ENCODE results near the gene ATRIP.

DNA sequence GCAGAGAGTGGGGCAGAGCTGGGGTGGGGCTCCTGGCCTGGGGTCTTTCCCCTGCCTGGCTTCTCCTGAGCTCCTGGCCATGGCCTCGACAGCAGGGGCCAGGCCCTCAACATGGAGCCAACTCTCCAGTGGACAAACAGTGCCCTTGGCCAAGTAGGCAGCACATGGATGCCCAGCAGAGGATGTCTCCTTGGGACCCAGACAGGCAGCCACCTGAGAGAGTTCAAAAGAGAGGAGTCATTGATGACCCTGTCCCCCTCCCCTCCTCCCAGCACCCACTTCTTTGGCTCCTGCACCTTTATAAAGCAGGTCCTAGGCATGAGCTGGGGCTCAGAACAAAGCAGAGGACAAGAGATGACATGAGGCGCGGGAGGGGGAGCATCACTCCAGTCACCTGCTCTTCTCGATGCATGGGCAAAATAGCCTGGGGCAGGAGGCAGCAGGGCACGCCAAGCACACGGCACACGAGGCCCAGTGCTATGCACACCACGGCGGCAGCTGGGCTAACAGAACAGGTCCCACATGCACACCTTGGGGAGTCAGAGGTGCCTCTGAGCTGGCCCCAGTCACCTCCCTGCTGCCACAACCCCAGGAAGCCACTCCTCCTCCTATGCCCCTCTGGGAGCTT, 30.0 kb downstream of the ATRIP start:
- TF ChIP-seq POLR2A (IDR thresholded peaks at IDR 0.05) (no peak), CTCF (IDR thresholded peaks at IDR 0.05) (no peak), EP300 (IDR thresholded peaks at IDR 0.05) (no peak), POLR2AphosphoS5 (IDR thresholded peaks at IDR 0.05) (no peak)

Data from upper lobe of left lung (tissue), 4 donors.